ENCODE measurements around the gene CHST1. TPM values are rescaled to one million over a fixed set of nuclear protein-coding genes. Genes with fewer than 3 reads are reported as not detected.
A peak's percentile ranks its signal among the peaks of the same experiment; 100 is the strongest.

CHST1 gene
- total and polyA plus RNA-seq, 5 experiments from 2014 or later, result not detected

DNA sequence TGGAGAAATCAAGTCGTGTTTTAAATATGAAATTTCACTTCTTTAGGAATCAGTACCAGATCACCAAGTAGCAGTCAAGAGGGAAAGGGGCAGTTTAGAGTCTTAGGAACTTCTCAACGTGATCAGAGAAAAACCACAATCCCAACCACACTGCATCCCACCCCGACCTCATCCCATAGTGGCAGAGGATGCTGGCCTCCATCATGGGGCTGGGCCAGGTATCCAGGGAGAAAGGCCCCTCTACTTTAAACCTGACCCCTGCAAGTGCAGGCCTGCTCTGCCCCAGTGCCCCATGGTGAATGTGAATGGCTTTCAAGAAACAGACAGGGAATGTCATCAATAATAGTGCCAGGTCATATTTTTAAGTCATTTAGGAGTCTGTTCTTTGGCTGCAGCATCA lies 12.1 kb downstream of the CHST1 start:
- Mint-ChIP-seq H3K36me3 (no peaks in the 10 kb centered on the region), H3K4me3 (no peak overlapping the region), H3K4me1 (peaks cover 3 to 14% (median 7%) of the 10 kb centered on the region in 4 donors), H3K9me3 (no peaks in the 10 kb centered on the region), H3K27ac (no peak overlapping the region), H3K27me3 (peaks cover 9 to 53% (median 40%) of the 10 kb centered on the region in 5 donors)
- POLR2A ChIA-PET, result no interaction called here
- peak in 1 of 10 donors; percentile 21 for DNase-seq
- no peak for ATAC-seq

DNA sequence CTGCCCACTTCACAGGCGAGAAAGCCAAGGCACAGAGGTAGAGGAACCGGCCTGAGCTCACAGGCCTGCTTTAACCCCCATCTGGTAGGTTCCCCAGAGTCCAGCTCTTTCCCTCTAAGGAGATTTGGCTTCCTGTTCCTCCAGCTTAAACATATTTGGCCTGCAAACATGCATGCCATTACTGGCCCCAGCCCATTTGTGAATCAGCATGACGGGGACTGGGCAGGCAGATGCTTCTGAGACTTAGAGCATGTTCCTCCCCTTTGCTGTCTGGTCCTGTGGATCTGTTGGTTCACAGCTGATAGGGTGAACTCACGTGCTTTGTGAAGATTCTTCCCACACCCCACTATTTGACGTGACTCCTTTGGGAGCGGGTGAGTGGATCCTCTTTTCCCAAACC lies 12.6 kb downstream of the CHST1 start:
- Mint-ChIP-seq H3K4me3 (no peak overlapping the region), H3K27me3 (peaks cover 9 to 51% (median 38%) of the 10 kb centered on the region in 5 donors), H3K36me3 (no peaks in the 10 kb centered on the region), H3K4me1 (peaks cover 3 to 14% (median 7%) of the 10 kb centered on the region in 4 donors), H3K9me3 (no peaks in the 10 kb centered on the region), H3K27ac (no peak overlapping the region)
- POLR2A ChIA-PET, result no interaction called here
- ATAC-seq (no peak), DNase-seq (peak in 1 of 10 donors; percentile 41)

DNA sequence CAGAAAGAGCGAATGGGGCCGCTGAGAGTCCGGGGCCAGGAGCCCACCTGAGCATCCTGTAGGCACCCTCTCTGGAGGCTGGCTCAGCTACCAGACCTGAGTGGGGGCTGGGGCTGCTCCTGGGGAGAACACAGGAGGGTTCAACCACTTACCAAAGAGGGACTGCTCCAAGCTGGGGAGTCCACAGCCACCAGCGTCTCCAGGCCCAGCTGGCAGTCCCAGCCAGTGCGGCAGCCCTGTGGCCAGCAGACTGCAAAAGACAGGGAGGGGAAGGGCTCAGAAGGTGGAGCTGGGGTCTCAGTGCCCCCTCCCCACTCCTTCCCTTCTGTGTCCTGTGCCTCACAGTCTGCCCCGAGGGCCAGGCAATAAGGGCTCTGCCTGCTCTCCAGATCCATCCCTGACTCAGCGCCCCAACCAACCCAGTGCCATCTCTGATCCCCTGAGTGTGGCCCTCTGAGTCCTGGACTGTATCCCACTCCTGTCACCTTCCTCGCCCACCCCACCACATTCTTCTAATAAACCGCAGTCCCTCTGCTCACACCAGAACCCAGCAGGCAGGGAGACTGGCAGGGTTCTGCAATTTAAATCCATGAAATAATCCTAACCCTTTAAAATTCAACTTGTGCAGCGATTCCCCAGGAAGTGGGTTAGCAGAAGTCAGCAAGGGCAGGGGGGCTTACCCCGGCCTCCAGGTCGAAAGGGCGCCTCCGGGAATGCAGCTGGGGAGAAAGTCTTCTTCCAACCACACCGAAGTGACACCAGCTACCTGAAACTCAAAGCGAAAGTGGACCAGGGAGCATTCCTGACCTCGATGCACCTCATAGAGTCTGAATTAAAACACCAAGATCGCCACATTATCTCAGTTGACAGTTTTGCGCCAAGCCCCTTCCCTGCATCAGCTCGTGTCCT lies 13.3 kb downstream of the CHST1 start:
- POLR2A ChIA-PET, result no interaction called here
- ATAC-seq (no peak), DNase-seq (peak in 1 of 10 donors; percentile 62)
- H3K4me3 Mint-ChIP-seq, result no peak overlapping the region
- H3K27me3 Mint-ChIP-seq, result peaks cover 9 to 45% (median 31%) of the 10 kb centered on the region in 5 donors
- no peak overlapping the region for H3K27ac Mint-ChIP-seq
- no peaks in the 10 kb centered on the region for H3K9me3 Mint-ChIP-seq
- peaks cover 3 to 14% (median 7%) of the 10 kb centered on the region in 4 donors for H3K4me1 Mint-ChIP-seq
- H3K36me3 Mint-ChIP-seq, result no peaks in the 10 kb centered on the region

DNA sequence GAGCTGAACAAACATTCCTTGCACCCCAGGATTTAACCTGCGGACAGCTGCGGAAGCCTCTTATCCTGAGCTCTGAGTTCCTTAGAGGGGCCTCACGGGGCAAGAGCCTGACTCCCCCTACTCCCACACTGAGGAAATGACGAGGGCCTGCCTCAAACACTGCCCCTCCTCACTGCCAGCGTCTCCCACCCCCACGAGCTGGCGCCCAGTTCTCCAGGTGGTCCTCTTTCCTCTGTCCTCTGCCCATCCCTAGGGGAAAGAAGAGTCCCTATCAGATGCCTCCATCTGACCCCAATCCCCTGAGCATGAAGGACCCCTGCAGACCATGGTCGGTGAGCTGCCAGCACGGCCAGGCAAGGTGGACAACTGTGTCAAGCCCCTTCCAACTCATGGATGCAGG lies 14.3 kb downstream of the CHST1 start:
- H3K9me3 Mint-ChIP-seq, result no peaks in the 10 kb centered on the region
- H3K4me1 Mint-ChIP-seq, result peaks cover 3 to 14% (median 7%) of the 10 kb centered on the region in 4 donors
- DNase-seq (peak in 1 of 10 donors; percentile 35), ATAC-seq (no peak)
- H3K4me3 Mint-ChIP-seq, result no peak overlapping the region
- H3K27ac Mint-ChIP-seq, result no peak overlapping the region
- no peaks in the 10 kb centered on the region for H3K36me3 Mint-ChIP-seq
- POLR2A ChIA-PET, result no interaction called here
- H3K27me3 Mint-ChIP-seq, result peaks cover 6 to 41% (median 25%) of the 10 kb centered on the region in 5 donors

DNA sequence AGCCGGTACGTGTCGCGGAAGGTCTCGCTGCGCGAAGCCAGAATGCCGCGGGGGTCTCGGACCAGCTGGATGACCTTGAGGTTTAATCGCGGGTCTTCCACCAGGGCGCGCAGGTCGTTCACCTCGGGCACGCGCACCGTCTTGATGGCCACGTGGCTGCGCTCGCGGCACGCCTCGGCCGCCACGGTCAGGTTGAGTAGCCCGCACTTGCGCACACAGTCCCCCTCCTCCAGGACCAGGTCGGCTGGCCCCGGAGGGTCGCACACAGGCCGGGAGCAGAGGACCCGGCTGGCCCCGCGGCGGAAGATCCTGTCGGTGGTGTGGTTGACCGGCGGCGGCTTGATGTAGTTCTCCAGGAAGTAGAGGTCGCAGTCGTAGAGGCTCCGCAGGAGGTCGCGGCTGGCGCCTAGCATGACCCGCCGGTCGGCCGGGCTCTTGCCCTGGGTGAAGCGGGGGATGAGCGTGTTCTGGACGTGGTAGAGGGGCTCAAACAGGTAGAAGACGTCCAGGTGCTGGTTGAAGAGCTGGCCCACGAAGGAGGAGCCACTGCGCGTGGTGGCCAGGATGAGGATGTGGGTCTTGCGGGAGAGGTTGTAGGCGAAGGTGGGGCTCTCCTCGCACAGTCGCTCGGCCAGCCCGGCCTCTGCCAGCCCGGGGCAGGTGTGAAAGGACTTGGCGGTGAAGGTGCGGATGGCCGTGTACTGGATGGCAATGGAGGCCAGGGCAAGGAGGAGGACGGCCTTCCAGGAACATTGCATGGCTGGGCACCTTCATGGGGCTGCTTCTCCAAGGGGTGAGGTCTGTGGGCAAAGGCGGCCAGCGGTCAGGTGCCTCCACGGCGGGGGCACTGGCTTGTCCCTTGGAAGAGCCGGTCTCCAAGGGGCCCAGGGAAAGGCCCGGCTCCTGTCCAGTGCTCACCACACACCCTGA lies 15.0 kb downstream of the CHST1 start:
- peaks cover 0 to 2% (median 0%) of the 10 kb centered on the region in 9 donors for H3K9me3 Mint-ChIP-seq
- H3K4me3 Mint-ChIP-seq, result peak overlapping the region in 1 of 10 donors; percentile 10
- POLR2A ChIA-PET, result no interaction called here
- ATAC-seq (no peak), DNase-seq (peak in 1 of 10 donors; percentile 49)
- H3K4me1 Mint-ChIP-seq, result peaks cover 2 to 12% (median 5%) of the 10 kb centered on the region in 4 donors
- peak overlapping the region in 1 of 10 donors; percentile 87 for H3K27ac Mint-ChIP-seq
- H3K36me3 Mint-ChIP-seq, result peaks cover 0 to 2% (median 0%) of the 10 kb centered on the region in 3 donors
- H3K27me3 Mint-ChIP-seq, result peaks cover 4 to 45% (median 22%) of the 10 kb centered on the region in 5 donors

DNA sequence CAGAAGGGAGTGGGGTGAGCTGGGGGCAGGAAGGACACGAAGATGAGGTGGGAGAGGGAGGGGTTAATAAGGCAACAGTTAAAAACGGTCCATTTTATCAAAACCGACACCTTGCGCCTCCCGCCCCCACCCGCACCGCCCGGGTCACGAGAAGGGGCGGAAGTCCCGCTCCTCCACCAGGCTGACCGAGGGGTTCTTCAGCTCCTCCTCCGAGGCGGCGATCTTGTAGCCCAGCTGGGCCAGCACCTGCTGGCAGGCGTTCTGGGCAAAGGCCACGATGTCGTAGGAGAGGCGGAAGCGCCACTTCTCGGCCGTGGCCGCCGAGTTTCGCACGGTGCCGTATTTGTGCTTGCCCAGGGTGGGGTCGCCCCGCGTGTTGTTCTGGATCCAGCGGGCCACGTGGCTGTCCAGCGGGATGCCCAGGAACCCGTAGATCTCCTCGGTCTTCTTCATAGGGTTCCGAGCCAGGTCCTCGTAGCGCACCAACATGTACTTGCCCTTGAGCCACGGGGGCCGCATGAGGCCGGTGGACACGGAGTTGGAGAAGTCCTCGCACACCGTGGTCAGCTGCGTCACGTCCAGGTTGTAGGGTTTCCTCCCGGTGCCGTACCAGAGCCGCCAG lies 15.8 kb downstream of the CHST1 start:
- ATAC-seq (no peak), DNase-seq (peak in 1 of 10 donors; percentile 52)
- H3K27me3 Mint-ChIP-seq, result peaks cover 4 to 46% (median 18%) of the 10 kb centered on the region in 5 donors
- H3K27ac Mint-ChIP-seq, result no peak overlapping the region
- peaks cover 0 to 2% (median 0%) of the 10 kb centered on the region in 3 donors for H3K36me3 Mint-ChIP-seq
- H3K4me1 Mint-ChIP-seq, result peaks cover 0 to 6% (median under 1%) of the 10 kb centered on the region in 4 donors
- no peak overlapping the region for H3K4me3 Mint-ChIP-seq
- POLR2A ChIA-PET, result no interaction called here
- peaks cover 0 to 4% (median 2%) of the 10 kb centered on the region in 9 donors for H3K9me3 Mint-ChIP-seq

DNA sequence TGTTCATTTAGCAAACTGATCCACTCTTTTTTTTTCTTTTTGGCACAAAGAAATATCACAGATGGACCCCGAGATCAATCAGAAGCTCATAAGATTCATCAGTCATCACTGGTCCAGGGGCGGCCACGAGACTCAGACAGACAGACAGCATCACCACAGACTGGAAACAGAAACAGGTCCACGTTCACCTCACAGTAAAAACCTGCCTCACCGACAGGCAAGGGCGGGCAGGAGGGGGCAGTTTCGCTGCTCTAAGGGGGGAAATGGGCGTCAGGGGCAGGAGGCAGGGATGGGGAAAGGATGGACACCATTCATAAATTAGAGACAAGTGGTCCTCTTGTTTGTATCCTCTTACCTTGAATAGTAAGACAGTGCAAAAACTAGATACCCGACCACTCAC lies 16.5 kb downstream of the CHST1 start:
- no peak overlapping the region for H3K4me3 Mint-ChIP-seq
- H3K4me1 Mint-ChIP-seq, result peaks cover 0 to 6% (median under 1%) of the 10 kb centered on the region in 4 donors
- peaks cover 0 to 4% (median 2%) of the 10 kb centered on the region in 9 donors for H3K9me3 Mint-ChIP-seq
- POLR2A ChIA-PET, result no interaction called here
- H3K27ac Mint-ChIP-seq, result no peak overlapping the region
- DNase-seq, result peak in 1 of 10 donors; percentile 27
- H3K27me3 Mint-ChIP-seq, result peaks cover 5 to 50% (median 18%) of the 10 kb centered on the region in 5 donors
- no peak for ATAC-seq
- peaks cover 0 to 2% (median 0%) of the 10 kb centered on the region in 3 donors for H3K36me3 Mint-ChIP-seq

DNA sequence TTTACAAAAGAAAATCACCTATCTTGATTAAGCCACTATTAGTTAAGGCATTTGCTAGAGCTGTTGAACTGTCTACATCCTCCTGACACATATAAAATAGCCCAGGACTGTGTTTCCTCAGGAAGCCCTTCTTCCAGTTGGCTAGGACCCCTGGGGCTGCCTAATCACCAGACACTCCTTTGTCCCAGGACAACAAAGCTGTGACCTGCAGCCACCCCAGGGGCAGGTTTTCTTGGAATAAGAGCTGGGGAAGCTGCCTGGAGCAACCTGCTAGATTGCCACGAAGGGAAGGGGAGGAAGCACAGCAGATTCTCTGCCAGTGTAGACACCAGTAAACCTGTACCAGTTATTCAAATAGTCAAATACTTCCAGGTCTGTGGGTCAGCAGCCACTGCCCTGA lies 17.6 kb downstream of the CHST1 start:
- Mint-ChIP-seq H3K9me3 (peaks cover 0 to 4% (median 2%) of the 10 kb centered on the region in 9 donors), H3K4me1 (peaks cover 0 to 6% (median under 1%) of the 10 kb centered on the region in 4 donors), H3K36me3 (peaks cover 0 to 2% (median 0%) of the 10 kb centered on the region in 3 donors), H3K27me3 (peaks cover 7 to 58% (median 27%) of the 10 kb centered on the region in 5 donors), H3K4me3 (no peak overlapping the region), H3K27ac (no peak overlapping the region)
- peak in 1 of 10 donors; percentile 28 for DNase-seq
- ATAC-seq, result no peak
- POLR2A ChIA-PET, result no interaction called here

DNA sequence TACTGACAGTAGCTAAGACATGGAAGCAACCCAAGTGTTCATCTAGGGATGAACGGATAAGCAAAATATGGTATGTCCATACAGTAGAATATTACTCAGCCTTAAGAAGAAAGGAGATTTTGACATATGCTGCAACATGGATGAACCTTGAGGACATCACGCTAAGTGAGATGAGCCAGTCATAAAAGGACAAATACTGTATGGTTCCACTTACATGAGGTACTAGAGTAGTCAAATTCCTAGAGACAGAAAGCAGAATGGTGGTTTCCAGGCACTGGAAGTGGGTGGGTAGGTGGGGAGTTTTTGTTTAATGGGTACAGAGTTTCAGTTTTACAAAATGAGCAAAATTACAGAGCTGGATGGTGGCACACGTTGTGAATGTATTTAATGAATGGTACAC lies 18.1 kb downstream of the CHST1 start:
- Mint-ChIP-seq H3K4me3 (no peak overlapping the region), H3K4me1 (peaks cover 0 to 6% (median under 1%) of the 10 kb centered on the region in 4 donors), H3K27ac (no peak overlapping the region), H3K36me3 (peaks cover 0 to 2% (median 0%) of the 10 kb centered on the region in 3 donors), H3K9me3 (peaks cover 0 to 4% (median 2%) of the 10 kb centered on the region in 9 donors), H3K27me3 (peaks cover 9 to 62% (median 30%) of the 10 kb centered on the region in 5 donors)
- no peak for ATAC-seq
- peak in 1 of 10 donors; percentile 6 for DNase-seq
- POLR2A ChIA-PET, result no interaction called here

DNA sequence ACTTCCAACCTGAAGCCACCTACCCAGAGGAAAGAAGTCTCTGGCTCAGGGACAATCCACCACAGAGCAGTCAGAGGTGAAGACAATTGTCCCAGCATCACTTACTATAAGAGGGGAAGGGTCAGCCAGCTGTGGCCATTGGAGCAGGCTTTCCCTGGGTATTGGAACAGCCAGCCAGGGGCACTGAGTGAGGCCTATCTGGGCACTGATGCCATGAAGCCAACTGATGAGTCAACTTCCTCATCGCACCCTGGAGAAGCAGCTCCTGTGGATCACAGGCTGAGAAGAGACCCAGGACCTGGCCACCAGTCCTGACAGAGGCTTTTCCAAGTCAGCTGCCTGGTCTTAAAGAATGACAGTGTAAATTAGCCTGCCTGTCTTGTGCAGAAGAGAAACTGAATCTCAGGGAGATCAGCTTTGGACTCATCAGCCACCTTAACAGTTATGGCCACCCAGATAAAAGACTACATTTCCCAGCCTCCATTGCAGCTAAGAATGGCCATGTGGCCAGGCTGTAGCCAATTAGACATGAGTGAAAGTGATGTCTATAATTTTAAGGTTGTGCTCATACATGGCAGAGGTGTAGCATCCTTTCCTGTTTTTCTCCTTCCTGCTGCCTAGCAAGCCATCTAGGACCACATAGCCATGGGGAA lies 19.0 kb downstream of the CHST1 start:
- Mint-ChIP-seq H3K27me3 (peaks cover 10 to 62% (median 28%) of the 10 kb centered on the region in 5 donors), H3K9me3 (peaks cover 0 to 4% (median 2%) of the 10 kb centered on the region in 9 donors), H3K4me3 (no peak overlapping the region), H3K27ac (no peak overlapping the region), H3K36me3 (peaks cover 0 to 2% (median 0%) of the 10 kb centered on the region in 3 donors), H3K4me1 (peaks cover 0 to 6% (median under 1%) of the 10 kb centered on the region in 4 donors)
- POLR2A ChIA-PET, result no interaction called here
- peak; percentile 58 to 62 for ATAC-seq
- DNase-seq, result peak in 2 of 10 donors; percentile 18 to 50

DNA sequence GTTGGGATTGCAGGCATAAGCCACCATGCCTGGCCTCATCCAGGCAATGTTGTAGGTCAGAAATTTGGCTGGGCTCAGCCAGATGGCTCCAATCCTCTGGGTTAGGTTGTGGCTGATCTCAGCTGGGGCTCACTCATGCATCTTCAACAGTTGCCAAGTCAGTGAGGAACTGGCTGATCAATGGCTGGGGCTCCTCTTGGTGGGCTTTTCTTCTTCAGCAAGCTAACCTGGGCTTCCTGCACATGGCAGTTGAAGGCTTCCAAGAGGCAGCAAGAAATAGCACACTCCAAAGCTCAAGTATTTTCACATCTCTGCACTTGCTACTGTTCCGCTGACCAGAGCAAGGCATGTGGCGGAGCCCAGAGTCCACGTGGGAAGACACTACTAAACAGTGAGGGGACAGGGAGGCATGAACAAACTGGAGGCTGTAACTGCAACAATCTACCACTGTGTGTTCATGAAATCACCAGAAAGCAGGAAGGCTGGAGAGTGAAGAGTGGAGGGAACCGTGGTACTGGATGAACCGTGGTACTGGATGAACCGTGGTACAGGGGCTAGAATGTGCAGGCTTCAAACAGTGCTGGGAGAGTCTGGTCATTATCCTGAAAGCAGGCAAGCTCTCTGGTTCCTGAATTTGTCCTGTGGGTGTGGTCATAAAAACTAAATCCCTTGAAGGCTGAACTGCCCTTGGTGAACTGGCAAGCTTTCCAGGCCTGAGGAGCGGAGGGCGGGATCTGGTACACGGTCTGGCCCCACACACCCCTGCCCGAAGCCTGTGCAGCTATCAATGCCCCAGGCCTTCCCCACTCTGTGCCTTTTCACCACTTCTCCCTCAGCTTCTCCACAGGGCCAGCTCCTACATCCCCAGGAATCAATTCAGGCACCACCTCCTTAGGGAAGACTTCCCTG lies 20.2 kb downstream of the CHST1 start:
- Mint-ChIP-seq H3K4me3 (no peak overlapping the region), H3K4me1 (peaks cover 0 to 1% (median 0%) of the 10 kb centered on the region in 4 donors), H3K27me3 (peaks cover 11 to 51% (median 19%) of the 10 kb centered on the region in 5 donors), H3K36me3 (peaks cover 0 to 2% (median 0%) of the 10 kb centered on the region in 3 donors), H3K9me3 (peaks cover 0 to 4% (median 2%) of the 10 kb centered on the region in 9 donors), H3K27ac (peak overlapping the region in 1 of 10 donors; percentile 40)
- POLR2A ChIA-PET, result no interaction called here
- DNase-seq, result peak in 1 of 10 donors; percentile 24
- no peak for ATAC-seq
